GM19438 (cell line): Measurements from ENCODE around the gene MED13L.

Experiments
- ATAC-seq: cut with Tn5 transposase; IDR thresholded peaks from one replicate; pipeline ENCODE4 v1.9.1; 2021; ENCODE audit warnings: low read depth; ENCODE audit not compliant: unreplicated experiment

MED13L gene

GRCh38 chr12:116280595-116281290 is 3.2 kb upstream of the MED13L start:
- no peak for ATAC-seq

GRCh38 chr12:116278667-116279066 is 1.2 kb upstream of the MED13L start:
- ATAC-seq: no peak

- ATAC-seq: no peak
These were observed 760 bp upstream of the MED13L start for GRCh38 chr12:116278279-116278626.

- no peak for ATAC-seq
These were observed 634 bp downstream of the MED13L start for GRCh38 chr12:116276652-116277466.

GRCh38 chr12:116274551-116275375 is 2.7 kb downstream of the MED13L start:
- ATAC-seq: no peak

GRCh38 chr12:116273813-116274550 is 3.5 kb downstream of the MED13L start:
- ATAC-seq: no peak

- ATAC-seq: no peak
These were observed 9.5 kb downstream of the MED13L start for GRCh38 chr12:116267948-116268347.

- no peak for ATAC-seq
These were observed 10.7 kb downstream of the MED13L start for GRCh38 chr12:116266631-116267349.

GRCh38 chr12:116266168-116266601 is 11.3 kb downstream of the MED13L start:
- ATAC-seq: no peak

- no peak for ATAC-seq
These were observed 11.9 kb downstream of the MED13L start for GRCh38 chr12:116265351-116266147.

- ATAC-seq: no peak
These were observed 12.9 kb downstream of the MED13L start for GRCh38 chr12:116264525-116265070.

- no peak for ATAC-seq
These were observed 13.6 kb downstream of the MED13L start for GRCh38 chr12:116263844-116264243.

GRCh38 chr12:116263431-116263830 is 14.1 kb downstream of the MED13L start:
- ATAC-seq: no peak

GRCh38 chr12:116262741-116263140 is 14.8 kb downstream of the MED13L start:
- no peak for ATAC-seq

- no peak for ATAC-seq
These were observed 15.9 kb downstream of the MED13L start for GRCh38 chr12:116261525-116262100.

GRCh38 chr12:116259800-116260577 is 17.5 kb downstream of the MED13L start:
- ATAC-seq: no peak

GRCh38 chr12:116257826-116258225 is 19.7 kb downstream of the MED13L start:
- no peak for ATAC-seq

- ATAC-seq: no peak
These were observed 20.3 kb downstream of the MED13L start for GRCh38 chr12:116257215-116257614.
